HepG2 (cell line): ENCODE measurements around the gene PIGW. TPM values are rescaled to one million over a fixed set of nuclear protein-coding genes. Genes with fewer than 3 reads are reported as not detected.

Source experiments
- ATRX ChIP-seq: sonication (generic); formaldehyde crosslinking; IDR thresholded peaks from 2 replicates; pipeline ENCODE4 v1.4.0; 2020; ENCODE audit warnings: missing genetic modification reagents, borderline replicate concordance
- BHLHE40 ChIP-seq: IDR thresholded peaks from 2 replicates; pipeline ENCODE4 v1.6.1; 2011; ENCODE audit warnings: low read length, improper control_type of control experiment
- EP300 ChIP-seq, 3 experiments: sonication (generic) in 1 of 3; formaldehyde crosslinking in 1 of 3; IDR thresholded peaks; 2 replicates each; pipeline versions ENCODE4 v1.5.1 to v1.6.1; 2011 to 2020; ENCODE audit warnings: low read depth in 2 of 3, low read length in 2 of 3, borderline replicate concordance in 1 of 3, improper control_type of control experiment in 1 of 3, mild to moderate bottlenecking in 1 of 3, missing genetic modification reagents in 1 of 3, moderate library complexity in 1 of 3
- HMGXB3 ChIP-seq: sonication (generic); formaldehyde crosslinking; IDR thresholded peaks from 2 replicates; pipeline ENCODE4 v1.4.0; 2020; ENCODE audit warnings: missing genetic modification reagents, borderline replicate concordance
- HNRNPLL ChIP-seq: fragments of 200-400 bp; formaldehyde crosslinking; IDR thresholded peaks from 2 replicates; pipeline ENCODE4 v1.6.1; 2017; ENCODE audit warnings: mild to moderate bottlenecking, low read depth, low read length; ENCODE audit not compliant: poor library complexity, severe bottlenecking
- JUNB ChIP-seq: sonication (generic); formaldehyde crosslinking; IDR thresholded peaks from 2 replicates; pipeline ENCODE4 v1.8.0; 2022; ENCODE audit warnings: missing genetic modification reagents, mild to moderate bottlenecking, borderline replicate concordance
- MBD4 ChIP-seq: IDR thresholded peaks from 2 replicates; pipeline ENCODE4 v1.6.1; 2012; ENCODE audit warnings: low read length, inconsistent platforms, borderline replicate concordance
- PHF5A ChIP-seq: IDR thresholded peaks from one replicate; pipeline ENCODE4 v1.6.1; 2018; ENCODE audit warnings: low read depth, missing genetic modification reagents; ENCODE audit not compliant: unreplicated experiment
- STAG1 ChIP-seq: sonication (generic); formaldehyde crosslinking; IDR thresholded peaks from 2 replicates; pipeline ENCODE4 v1.4.0; 2020; ENCODE audit warnings: missing genetic modification reagents
- TRIM22 ChIP-seq: fragments of 450-650 bp; IDR thresholded peaks from 2 replicates; pipeline ENCODE4 v1.6.1; 2017
- USF2 ChIP-seq, 2 experiments: sonication (generic) in 1 of 2; formaldehyde crosslinking in 1 of 2; IDR thresholded peaks; 2 replicates each; pipeline versions ENCODE4 v1.5.1 to v1.6.1; 2011 to 2020; ENCODE audit warnings: borderline replicate concordance in 1 of 2, low read depth in 1 of 2, low read length in 1 of 2, mild to moderate bottlenecking in 1 of 2, missing genetic modification reagents in 1 of 2, moderate library complexity in 1 of 2
- ZBTB3 ChIP-seq: sonication (generic); formaldehyde crosslinking; IDR thresholded peaks from 2 replicates; pipeline ENCODE4 v1.4.0; 2020; ENCODE audit warnings: low read depth, mild to moderate bottlenecking, moderate library complexity, missing genetic modification reagents, borderline replicate concordance
- ZNF24 ChIP-seq: fragments of 450-650 bp; IDR thresholded peaks from 2 replicates; pipeline ENCODE4 v1.6.1; 2017; ENCODE audit warnings: antibody characterized with exemption, mild to moderate bottlenecking
- ZNF317 ChIP-seq: sonication (generic); formaldehyde crosslinking; IDR thresholded peaks from 2 replicates; pipeline ENCODE4 v1.5.0; 2020; ENCODE audit warnings: mild to moderate bottlenecking, missing genetic modification reagents
- ZNF549 ChIP-seq: sonication (generic); formaldehyde crosslinking; IDR thresholded peaks from 2 replicates; pipeline ENCODE4 v1.5.0; 2020; ENCODE audit warnings: missing genetic modification reagents
- ZNF629 ChIP-seq: sonication (generic); formaldehyde crosslinking; conservative IDR thresholded peaks from 2 replicates; pipeline ENCODE4 v1.5.0; 2020; ENCODE audit warnings: missing genetic modification reagents
- ZNF746 ChIP-seq: sonication (generic); formaldehyde crosslinking; IDR thresholded peaks from 2 replicates; pipeline ENCODE4 v1.8.0; 2022; ENCODE audit warnings: mild to moderate bottlenecking, missing genetic modification reagents
- ZNF773 ChIP-seq: sonication (generic); formaldehyde crosslinking; IDR thresholded peaks from 2 replicates; pipeline ENCODE4 v1.4.0; 2020; ENCODE audit warnings: missing genetic modification reagents, borderline replicate concordance
- ZNF792 ChIP-seq: IDR thresholded peaks from 2 replicates; pipeline ENCODE4 v1.6.1; 2016
- ZSCAN12 ChIP-seq: sonication (generic); formaldehyde crosslinking; IDR thresholded peaks from 2 replicates; pipeline ENCODE4 v1.9.0; 2021; ENCODE audit warnings: mild to moderate bottlenecking, missing genetic modification reagents
- polyA plus RNA-seq, 8 experiments: library from polyadenylated mRNA; depleted of rRNA in 3 of 8; stranded (reverse) in 7 of 8; unstranded in 1 of 8; fragments of >200 nt; fragmentation: Illumina TruSeq in 4 of 8; extraction: Trizol in 4 of 8; gene quantifications; 2 replicates each; pipeline versions ENCODE4 v1.2.1 to v1.2.3, GENCODE V29; 2011 to 2016; ENCODE audit warnings: low read depth in 4 of 8, missing spikeins in 1 of 8, mixed read lengths in 1 of 8; ENCODE audit not compliant: insufficient read depth in 1 of 8
- total RNA-seq, 5 experiments: library from RNA; depleted of rRNA; stranded (reverse); fragments of >200 nt; fragmentation: Illumina TruSeq; extraction: Trizol; gene quantifications; 2 replicates each; pipeline ENCODE4 v1.2.3, GENCODE V29; 2016; ENCODE audit warnings: low read depth in 1 of 5

Gene PIGW
- total and polyA plus RNA-seq, 2 of the 13 experiments (the other 11 are each of a cell fraction or from before 2014, with no cell fraction given): 9.0 to 24.0 TPM

GRCh38 chr17:36545465-36546417 is 11.0 kb downstream of the PIGW start (continued):
- TF ChIP-seq TRIM22 (no peak), ZSCAN12 (CRISPR knock-in tag) (no peak), ZNF317 (0 out of 2 replicates have a peak, but pooled peaks have one; percentile 47), HNRNPLL (peak; percentile 82), BHLHE40 (0 out of 2 replicates have a peak, but pooled peaks have one; percentile 23), ZNF549 (CRISPR knock-in tag) (no peak), MBD4 (no peak), STAG1 (no peak), ATRX (CRISPR knock-in tag) (no peak), HMGXB3 (peak; percentile 64; the same call in 1 of the 2 replicates), JUNB (no peak), ZNF746 (CRISPR knock-in tag) (peak; percentile 95), EP300 (IDR thresholded peaks at IDR 0.05; ENCODE audit: low read depth in 2 of 2, low read length in 2 of 2) (peak; percentile 54 to 76), EP300 (CRISPR knock-in tag; IDR thresholded peaks at IDR 0.05; ENCODE audit: borderline replicate concordance) (no peak), ZNF24 (no peak), PHF5A (CRISPR knock-in tag) (peak; percentile 83), USF2 (IDR thresholded peaks at IDR 0.05; ENCODE audit: low read depth, low read length) (no peak), USF2 (CRISPR knock-in tag; IDR thresholded peaks at IDR 0.05; ENCODE audit: borderline replicate concordance) (peak; percentile 51; the same call in 1 of the 2 replicates), ZNF773 (CRISPR knock-in tag) (no peak), ZNF629 (0 out of 2 replicates have a peak, but pooled peaks have one; percentile 3), ZBTB3 (no peak), ZNF792 (CRISPR knock-in tag) (peak; percentile 75; the same call in 1 of the 2 replicates)
